GM23338 (cell line): ENCODE measurements around the gene CTDP1. TPM values are rescaled to one million over a fixed set of nuclear protein-coding genes. Genes with fewer than 3 reads are reported as not detected.

ENCODE experiments used
- ATAC-seq: fragments of 200-7000 bp; cut with Tn5 transposase; 3 replicates; pipeline ENCODE4 v1.9.1; 2020
- DNase-seq: peaks from one replicate; pipeline ENCODE4 v3.0.0-alpha.2; 2015; ENCODE audit warnings: low spot score
- H2AFZ ChIP-seq: fragments of 200-600 bp; sonication (generic); 2 replicates; pipeline ENCODE4 v1.8.0; 2016; ENCODE audit warnings: antibody characterized with exemption, mild to moderate bottlenecking, moderate library complexity
- H3F3A ChIP-seq: fragments of 200-600 bp; sonication (generic); replicated peaks from 2 replicates; pipeline ENCODE4 v1.8.0; 2017; ENCODE audit warnings: antibody characterized with exemption, mixed run types, low read depth
- H3K27ac ChIP-seq: fragments of 200-600 bp; sonication (generic); 2 replicates; pipeline ENCODE4 v1.6.1; 2016; ENCODE audit warnings: low read depth
- H3K27me3 ChIP-seq: fragments of 200-600 bp; sonication (generic); 2 replicates; pipeline ENCODE4 v1.8.0; 2016; ENCODE audit warnings: mild to moderate bottlenecking, mixed run types, moderate library complexity; ENCODE audit not compliant: insufficient read depth
- H3K36me3 ChIP-seq: fragments of 200-600 bp; sonication (generic); 2 replicates; pipeline ENCODE4 v1.8.0; 2016; ENCODE audit warnings: mild to moderate bottlenecking; ENCODE audit not compliant: insufficient read depth
- H3K4me1 ChIP-seq: fragments of 200-600 bp; sonication (generic); 2 replicates; pipeline ENCODE4 v1.8.0; 2016; ENCODE audit warnings: mild to moderate bottlenecking, moderate library complexity; ENCODE audit not compliant: insufficient read depth
- H3K4me2 ChIP-seq: fragments of 200-600 bp; sonication (generic); 2 replicates; pipeline ENCODE4 v1.7.1; 2017; ENCODE audit warnings: mixed run types
- H3K4me3 ChIP-seq: fragments of 200-600 bp; sonication (generic); 2 replicates; pipeline ENCODE4 v1.6.1; 2016; ENCODE audit warnings: mixed run types
- H3K79me2 ChIP-seq: fragments of 200-600 bp; sonication (generic); replicated peaks from 2 replicates; pipeline ENCODE4 v1.8.0; 2017; ENCODE audit warnings: mild to moderate bottlenecking; ENCODE audit not compliant: insufficient read depth
- H3K9me2 ChIP-seq: fragments of 200-600 bp; sonication (generic); 2 replicates; pipeline ENCODE4 v1.8.0; 2017; ENCODE audit not compliant: insufficient read depth
- H4K20me1 ChIP-seq: fragments of 200-600 bp; sonication (generic); replicated peaks from 2 replicates; pipeline ENCODE4 v1.8.0; 2017; ENCODE audit warnings: mild to moderate bottlenecking; ENCODE audit not compliant: insufficient read depth
- H3K27ac Mint-ChIP-seq: 2 replicates; pipeline ENCODE4 v1.8.0; 2020; ENCODE audit warnings: inconsistent platforms, mild to moderate bottlenecking, moderate library complexity, mixed read lengths
- H3K27me3 Mint-ChIP-seq: 3 replicates; pipeline ENCODE4 v1.8.0; 2022; ENCODE audit warnings: low read depth, mild to moderate bottlenecking, moderate library complexity, mixed read lengths, inconsistent platforms; ENCODE audit not compliant: insufficient read depth, poor library complexity
- H3K36me3 Mint-ChIP-seq: 3 replicates; pipeline ENCODE4 v1.8.0; 2021; ENCODE audit warnings: low read depth, mild to moderate bottlenecking, inconsistent platforms, moderate library complexity, mixed read lengths
- H3K4me1 Mint-ChIP-seq: 3 replicates; pipeline ENCODE4 v1.8.0; 2020; ENCODE audit warnings: mild to moderate bottlenecking, inconsistent platforms, mixed read lengths
- H3K4me3 Mint-ChIP-seq: 3 replicates; pipeline ENCODE4 v1.8.0; 2021; ENCODE audit warnings: moderate library complexity, mild to moderate bottlenecking, inconsistent platforms, mixed read lengths
- H3K9me3 Mint-ChIP-seq: 3 replicates; pipeline ENCODE4 v1.8.0; 2020; ENCODE audit warnings: moderate library complexity, mild to moderate bottlenecking, inconsistent platforms, mixed read lengths
- EZH2 ChIP-seq: fragments of 200-600 bp; sonication (generic); IDR thresholded peaks from one replicate; pipeline ENCODE4 v1.8.0; 2017; ENCODE audit warnings: antibody characterized with exemption, mild to moderate bottlenecking, low read depth; ENCODE audit not compliant: unreplicated experiment
- EZH2phosphoT487 ChIP-seq: fragments of 200-600 bp; sonication (generic); IDR thresholded peaks from one replicate; pipeline ENCODE4 v1.8.1; 2018; ENCODE audit warnings: antibody characterized with exemption; ENCODE audit not compliant: unreplicated experiment
- NANOG ChIP-seq: IDR thresholded peaks from 2 replicates; pipeline ENCODE4 v1.6.1; 2016; ENCODE audit warnings: antibody characterized with exemption, borderline replicate concordance
- POLR2AphosphoS5 ChIP-seq: IDR thresholded peaks from 2 replicates; pipeline ENCODE4 v1.6.1; 2016; ENCODE audit warnings: antibody characterized with exemption, low read depth
- STAT1 ChIP-seq: IDR thresholded peaks from one replicate; pipeline ENCODE4 v1.6.1; 2016; ENCODE audit warnings: antibody characterized with exemption; ENCODE audit not compliant: unreplicated experiment
- ZNF114 ChIP-seq: fragments of 250-450 bp; sonication (Bioruptor Pico); IDR thresholded peaks from 2 replicates; pipeline ENCODE4 v1.5.0; 2020; ENCODE audit warnings: mild to moderate bottlenecking, moderate library complexity
- ZNF331 ChIP-seq: fragments of 250-450 bp; sonication (Bioruptor Pico); IDR thresholded peaks from 2 replicates; pipeline ENCODE4 v1.5.0; 2020; ENCODE audit warnings: low read depth, mild to moderate bottlenecking, moderate library complexity
- polyA plus RNA-seq: library from polyadenylated mRNA; unstranded; fragments of >200 nt; fragmentation: Nextera tagmentation; extraction: Ambion mirVana; gene quantifications from 2 replicates; pipeline ENCODE4 v1.2.1, GENCODE V29; 2016
- total RNA-seq: library from RNA; depleted of rRNA; stranded (reverse); fragments of >200 nt; shearing (Covaris generic); gene quantifications from 2 replicates; pipeline ENCODE4 v1.2.3, GENCODE V29; 2014
- TF ChIP-seq, protein P1 (sequence below), 2 experiments: fragments of 200-600 bp in 1 of 2; sonication (generic) in 1 of 2; conservative IDR thresholded peaks; 2 replicates each; pipeline versions ENCODE4 v1.5.1 to v1.6.1; 2016 to 2017; ENCODE audit warnings: antibody characterized with exemption in 2 of 2, low read depth in 2 of 2, mild to moderate bottlenecking in 2 of 2, moderate library complexity in 1 of 2
- TF ChIP-seq, protein P2 (sequence below): fragments of 250-450 bp; sonication (Bioruptor Pico); IDR thresholded peaks from 2 replicates; pipeline ENCODE4 v1.5.0; 2020; ENCODE audit warnings: mild to moderate bottlenecking, moderate library complexity

CTDP1 gene
- total and polyA plus RNA-seq, 2 experiments from 2014 or later = 9.4 to 51.6 TPM

DNA sequence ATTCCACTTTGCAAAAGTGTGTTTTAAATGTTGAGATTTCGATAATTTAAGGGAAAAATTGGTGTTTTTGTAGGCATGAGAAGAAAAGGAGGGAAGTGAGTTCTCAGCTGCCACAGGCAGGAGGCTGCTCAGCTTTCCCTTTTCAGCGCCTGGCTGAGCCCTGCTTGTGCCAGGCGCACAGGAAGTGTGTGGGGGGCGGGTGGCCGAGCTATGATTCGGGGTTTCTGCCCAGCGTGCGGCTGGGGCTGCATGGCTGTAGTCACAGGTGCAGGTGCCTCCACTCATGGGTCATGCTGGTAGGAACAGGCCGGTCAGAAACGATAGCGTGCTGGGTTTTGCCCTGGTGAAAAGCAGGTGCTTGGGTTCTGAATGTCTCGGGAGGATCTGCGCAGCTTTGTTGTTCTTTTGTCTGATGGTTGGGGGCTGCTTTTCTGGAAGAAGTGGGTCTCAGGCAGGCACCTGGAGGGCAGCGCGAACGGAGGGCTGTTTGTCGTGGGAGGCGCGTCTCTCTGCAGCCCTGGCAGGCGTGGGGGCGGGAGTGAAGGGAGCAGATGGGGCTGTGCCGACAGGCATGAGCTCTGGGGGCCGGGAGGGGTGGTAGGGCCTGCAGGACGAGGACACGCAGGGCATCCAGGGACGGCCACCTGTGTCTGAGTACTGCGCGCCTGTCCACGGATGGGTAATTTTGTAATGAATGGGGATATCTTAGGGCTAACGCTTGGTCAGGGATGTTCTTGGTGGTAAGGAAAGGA, 120.2 kb downstream of the CTDP1 start:
- H3K27ac ChIP-seq = no peak overlapping the region
- H3K4me1 Mint-ChIP-seq = peaks cover 10% of the 10 kb centered on the region

More for the DNA sequence above, 120.2 kb downstream of the CTDP1 start:
- ATAC-seq (no peak), DNase-seq (no peak)
- Histone ChIP-seq H2AFZ (no peak overlapping the region), H3K4me1 (peaks cover 10% of the 10 kb centered on the region; the same call in 1 of the 2 replicates), H4K20me1 (0 out of 2 replicates have a peak, but pooled peaks cover 3% of the 10 kb centered on the region), H3K4me2 (peak overlapping the region; percentile 88), H3F3A (no peaks in the 10 kb centered on the region), H3K79me2 (no peaks in the 10 kb centered on the region), H3K36me3 (no peaks in the 10 kb centered on the region), H3K4me3 (peak overlapping the region; percentile 72; the same call in 1 of the 2 replicates), H3K9me2 (no peaks in the 10 kb centered on the region), H3K27me3 (peaks cover 45% of the 10 kb centered on the region)
- TF ChIP-seq POLR2AphosphoS5 (no peak), NANOG (no peak), EZH2 (no peak), ZNF114 (CRISPR knock-in tag) (no peak), EZH2phosphoT487 (no peak), ZNF331 (no peak), STAT1 (no peak)
- TF ChIP-seq, protein P1, sequence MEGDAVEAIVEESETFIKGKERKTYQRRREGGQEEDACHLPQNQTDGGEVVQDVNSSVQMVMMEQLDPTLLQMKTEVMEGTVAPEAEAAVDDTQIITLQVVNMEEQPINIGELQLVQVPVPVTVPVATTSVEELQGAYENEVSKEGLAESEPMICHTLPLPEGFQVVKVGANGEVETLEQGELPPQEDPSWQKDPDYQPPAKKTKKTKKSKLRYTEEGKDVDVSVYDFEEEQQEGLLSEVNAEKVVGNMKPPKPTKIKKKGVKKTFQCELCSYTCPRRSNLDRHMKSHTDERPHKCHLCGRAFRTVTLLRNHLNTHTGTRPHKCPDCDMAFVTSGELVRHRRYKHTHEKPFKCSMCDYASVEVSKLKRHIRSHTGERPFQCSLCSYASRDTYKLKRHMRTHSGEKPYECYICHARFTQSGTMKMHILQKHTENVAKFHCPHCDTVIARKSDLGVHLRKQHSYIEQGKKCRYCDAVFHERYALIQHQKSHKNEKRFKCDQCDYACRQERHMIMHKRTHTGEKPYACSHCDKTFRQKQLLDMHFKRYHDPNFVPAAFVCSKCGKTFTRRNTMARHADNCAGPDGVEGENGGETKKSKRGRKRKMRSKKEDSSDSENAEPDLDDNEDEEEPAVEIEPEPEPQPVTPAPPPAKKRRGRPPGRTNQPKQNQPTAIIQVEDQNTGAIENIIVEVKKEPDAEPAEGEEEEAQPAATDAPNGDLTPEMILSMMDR (conservative IDR thresholded peaks at IDR 0.05; ENCODE audit: low read depth in 2 of 2) = no peak
- TF ChIP-seq, protein P2, sequence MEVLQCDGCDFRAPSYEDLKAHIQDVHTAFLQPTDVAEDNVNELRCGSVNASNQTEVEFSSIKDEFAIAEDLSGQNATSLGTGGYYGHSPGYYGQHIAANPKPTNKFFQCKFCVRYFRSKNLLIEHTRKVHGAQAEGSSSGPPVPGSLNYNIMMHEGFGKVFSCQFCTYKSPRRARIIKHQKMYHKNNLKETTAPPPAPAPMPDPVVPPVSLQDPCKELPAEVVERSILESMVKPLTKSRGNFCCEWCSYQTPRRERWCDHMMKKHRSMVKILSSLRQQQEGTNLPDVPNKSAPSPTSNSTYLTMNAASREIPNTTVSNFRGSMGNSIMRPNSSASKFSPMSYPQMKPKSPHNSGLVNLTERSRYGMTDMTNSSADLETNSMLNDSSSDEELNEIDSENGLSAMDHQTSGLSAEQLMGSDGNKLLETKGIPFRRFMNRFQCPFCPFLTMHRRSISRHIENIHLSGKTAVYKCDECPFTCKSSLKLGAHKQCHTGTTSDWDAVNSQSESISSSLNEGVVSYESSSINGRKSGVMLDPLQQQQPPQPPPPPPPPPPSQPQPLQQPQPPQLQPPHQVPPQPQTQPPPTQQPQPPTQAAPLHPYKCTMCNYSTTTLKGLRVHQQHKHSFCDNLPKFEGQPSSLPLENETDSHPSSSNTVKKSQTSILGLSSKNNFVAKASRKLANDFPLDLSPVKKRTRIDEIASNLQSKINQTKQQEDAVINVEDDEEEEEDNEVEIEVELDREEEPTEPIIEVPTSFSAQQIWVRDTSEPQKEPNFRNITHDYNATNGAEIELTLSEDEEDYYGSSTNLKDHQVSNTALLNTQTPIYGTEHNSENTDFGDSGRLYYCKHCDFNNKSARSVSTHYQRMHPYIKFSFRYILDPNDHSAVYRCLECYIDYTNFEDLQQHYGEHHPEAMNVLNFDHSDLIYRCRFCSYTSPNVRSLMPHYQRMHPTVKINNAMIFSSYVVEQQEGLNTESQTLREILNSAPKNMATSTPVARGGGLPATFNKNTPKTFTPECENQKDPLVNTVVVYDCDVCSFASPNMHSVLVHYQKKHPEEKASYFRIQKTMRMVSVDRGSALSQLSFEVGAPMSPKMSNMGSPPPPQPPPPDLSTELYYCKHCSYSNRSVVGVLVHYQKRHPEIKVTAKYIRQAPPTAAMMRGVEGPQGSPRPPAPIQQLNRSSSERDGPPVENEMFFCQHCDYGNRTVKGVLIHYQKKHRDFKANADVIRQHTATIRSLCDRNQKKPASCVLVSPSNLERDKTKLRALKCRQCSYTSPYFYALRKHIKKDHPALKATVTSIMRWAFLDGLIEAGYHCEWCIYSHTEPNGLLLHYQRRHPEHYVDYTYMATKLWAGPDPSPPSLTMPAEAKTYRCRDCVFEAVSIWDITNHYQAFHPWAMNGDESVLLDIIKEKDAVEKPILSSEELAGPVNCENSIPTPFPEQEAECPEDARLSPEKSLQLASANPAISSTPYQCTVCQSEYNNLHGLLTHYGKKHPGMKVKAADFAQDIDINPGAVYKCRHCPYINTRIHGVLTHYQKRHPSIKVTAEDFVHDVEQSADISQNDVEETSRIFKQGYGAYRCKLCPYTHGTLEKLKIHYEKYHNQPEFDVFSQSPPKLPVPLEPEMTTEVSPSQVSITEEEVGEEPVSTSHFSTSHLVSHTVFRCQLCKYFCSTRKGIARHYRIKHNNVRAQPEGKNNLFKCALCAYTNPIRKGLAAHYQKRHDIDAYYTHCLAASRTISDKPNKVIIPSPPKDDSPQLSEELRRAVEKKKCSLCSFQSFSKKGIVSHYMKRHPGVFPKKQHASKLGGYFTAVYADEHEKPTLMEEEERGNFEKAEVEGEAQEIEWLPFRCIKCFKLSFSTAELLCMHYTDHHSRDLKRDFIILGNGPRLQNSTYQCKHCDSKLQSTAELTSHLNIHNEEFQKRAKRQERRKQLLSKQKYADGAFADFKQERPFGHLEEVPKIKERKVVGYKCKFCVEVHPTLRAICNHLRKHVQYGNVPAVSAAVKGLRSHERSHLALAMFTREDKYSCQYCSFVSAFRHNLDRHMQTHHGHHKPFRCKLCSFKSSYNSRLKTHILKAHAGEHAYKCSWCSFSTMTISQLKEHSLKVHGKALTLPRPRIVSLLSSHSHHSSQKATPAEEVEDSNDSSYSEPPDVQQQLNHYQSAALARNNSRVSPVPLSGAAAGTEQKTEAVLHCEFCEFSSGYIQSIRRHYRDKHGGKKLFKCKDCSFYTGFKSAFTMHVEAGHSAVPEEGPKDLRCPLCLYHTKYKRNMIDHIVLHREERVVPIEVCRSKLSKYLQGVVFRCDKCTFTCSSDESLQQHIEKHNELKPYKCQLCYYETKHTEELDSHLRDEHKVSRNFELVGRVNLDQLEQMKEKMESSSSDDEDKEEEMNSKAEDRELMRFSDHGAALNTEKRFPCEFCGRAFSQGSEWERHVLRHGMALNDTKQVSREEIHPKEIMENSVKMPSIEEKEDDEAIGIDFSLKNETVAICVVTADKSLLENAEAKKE (CRISPR knock-in tag) = no peak
- peak overlapping the region; percentile 69; the same call in 2 of the 3 replicates for H3K4me3 Mint-ChIP-seq
- H3K27ac Mint-ChIP-seq = no peak overlapping the region
- no peaks in the 10 kb centered on the region for H3K9me3 Mint-ChIP-seq
- H3K36me3 Mint-ChIP-seq = no peaks in the 10 kb centered on the region; the same call in 2 of the 3 replicates
- H3K27me3 Mint-ChIP-seq = peaks cover 36% of the 10 kb centered on the region
